ENCODE measurements around the gene TNFRSF14. TPM values are rescaled to one million over a fixed set of nuclear protein-coding genes. Genes with fewer than 3 reads are reported as not detected.

Gene TNFRSF14
- total and polyA plus RNA-seq, 2 of the 13 experiments (the other 11 are each of a cell fraction or from before 2014, with no cell fraction given): 11.9 to 49.9 TPM

GRCh38 chr1:2556277-2556677 is at the start of gene TNFRSF14 (continued):
- 0 out of 2 replicates have a peak, but pooled peaks have one; percentile 17 for TF ChIP-seq ZSCAN5A (CRISPR knock-in tag; IDR thresholded peaks at IDR 0.05; ENCODE audit: borderline replicate concordance)
- TF ChIP-seq HMG20B (CRISPR knock-in tag; conservative IDR thresholded peaks at IDR 0.05): no peak
- TF ChIP-seq LCORL (IDR thresholded peaks at IDR 0.05): no peak
- TF ChIP-seq LCORL (CRISPR knock-in tag; IDR thresholded peaks at IDR 0.05): no peak
- TF ChIP-seq ZFX (CRISPR knock-in tag; IDR thresholded peaks at IDR 0.05; ENCODE audit: low read depth): peak; percentile 8; the same call in 1 of the 2 replicates
- peak; percentile 41 for TF ChIP-seq ZNF407 (CRISPR knock-in tag; IDR thresholded peaks at IDR 0.05; ENCODE audit: not compliant biosample characterization)
- TF ChIP-seq ARNTL (CRISPR knock-in tag; IDR thresholded peaks at IDR 0.05): no peak
- TF ChIP-seq ZMAT5 (CRISPR knock-in tag; IDR thresholded peaks at IDR 0.05; ENCODE audit: borderline replicate concordance, low read depth): no peak
- TF ChIP-seq GMEB1 (CRISPR knock-in tag; IDR thresholded peaks at IDR 0.05; ENCODE audit: borderline replicate concordance): no peak
- 0 out of 2 replicates have a peak, but pooled peaks have one; percentile 42 for TF ChIP-seq ZMAT3 (CRISPR knock-in tag; conservative IDR thresholded peaks at IDR 0.05)
- TF ChIP-seq POGZ (CRISPR knock-in tag; IDR thresholded peaks at IDR 0.05): no peak
- no peak; the same call in 1 of the 2 replicates for TF ChIP-seq BORCS8-MEF2B (CRISPR knock-in tag; IDR thresholded peaks at IDR 0.05)
- no peak for TF ChIP-seq BHLHE40 (IDR thresholded peaks at IDR 0.05; ENCODE audit: low read length)

All from HepG2 (cell line).